GM18505 (cell line): Measurements from ENCODE around the gene FXYD4.
"Not testable (repeated sequence)": the region's sequence is repeated elsewhere in the genome, so short reads cannot be mapped to it uniquely, and the experiment has no call there.

Source experiments
- ATAC-seq: cut with Tn5 transposase; IDR thresholded peaks from one replicate; pipeline ENCODE4 v1.9.1; 2021; ENCODE audit not compliant: unreplicated experiment
- POLR2A ChIP-seq: IDR thresholded peaks from 4 replicates; pipeline ENCODE4 v1.6.1; 2011; ENCODE audit warnings: borderline replicate concordance; ENCODE audit not compliant: insufficient read depth, insufficient read length; ENCODE audit errors: extremely low read depth

The FXYD4 gene, protein sequence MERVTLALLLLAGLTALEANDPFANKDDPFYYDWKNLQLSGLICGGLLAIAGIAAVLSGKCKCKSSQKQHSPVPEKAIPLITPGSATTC

DNA sequence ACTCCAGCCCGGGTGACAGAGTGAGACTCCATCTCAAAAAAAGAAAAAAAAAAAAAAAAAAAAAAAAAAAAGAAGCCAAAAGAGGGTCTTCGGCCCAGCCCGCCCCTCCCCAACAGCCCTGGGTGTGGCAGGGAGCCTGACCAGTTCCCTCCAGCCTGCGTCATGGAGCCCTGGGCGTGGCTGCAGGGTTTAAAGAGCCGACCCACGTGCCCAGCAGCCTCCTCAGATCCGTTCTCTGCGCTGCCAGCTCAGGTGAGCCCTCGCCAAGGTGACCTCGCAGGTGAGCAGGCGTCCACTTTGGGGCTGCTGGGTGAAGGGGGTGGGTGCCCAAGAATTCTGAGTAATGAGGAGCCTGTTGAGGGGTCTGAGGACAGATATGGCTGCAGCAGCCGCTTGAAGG lies at the start of gene FXYD4:
FXYD4 (plus strand) TSS at position 219 of the 400 bp plus-strand sequence. CDS start 2,111 bp downstream, outside the sequence.
- no peak for ATAC-seq
- no peak for TF ChIP-seq POLR2A

DNA sequence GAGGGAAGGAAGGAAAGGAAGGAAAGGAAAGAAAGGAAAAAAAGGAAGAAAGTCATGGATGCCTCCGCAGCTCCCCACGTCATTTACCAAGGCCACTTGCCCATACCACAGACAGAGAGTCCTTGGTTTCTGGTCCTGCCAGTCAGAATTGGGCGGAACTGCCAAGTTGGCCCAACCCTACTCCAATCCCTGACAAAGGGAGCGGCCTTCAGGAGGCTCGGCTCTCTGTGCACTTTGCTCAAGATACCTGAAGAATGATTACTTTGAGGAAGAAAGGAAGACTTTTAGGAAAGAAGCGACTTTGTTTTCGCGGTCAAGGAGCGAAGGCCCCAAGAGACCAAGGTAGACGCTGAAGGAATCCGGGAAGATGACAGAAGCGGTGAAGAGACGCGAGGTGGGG lies 49.1 kb upstream of the FXYD4 start:
- no peak for TF ChIP-seq POLR2A

DNA sequence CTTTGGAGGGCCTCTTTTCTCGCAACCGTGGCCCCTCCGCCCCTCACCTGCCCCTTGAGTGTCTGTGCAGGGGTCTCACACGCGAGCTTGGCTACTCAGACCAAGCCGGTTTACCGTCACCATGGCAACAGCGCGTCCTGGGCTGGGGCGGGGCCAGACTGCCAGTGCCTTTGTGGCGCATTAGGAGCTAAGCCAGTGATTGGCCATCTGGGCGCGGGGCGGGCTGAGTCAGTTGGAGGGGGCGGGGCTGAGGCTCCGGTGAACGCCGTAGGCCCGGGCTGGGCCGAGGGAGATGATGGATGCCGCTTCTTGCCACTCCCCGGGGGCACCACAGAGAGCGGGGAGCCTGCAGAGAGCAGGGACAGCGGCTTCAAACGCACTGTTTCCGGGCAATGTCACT lies 48.7 kb upstream of the FXYD4 start:
- peak; percentile 59 for ATAC-seq
- TF ChIP-seq POLR2A: no peak

More for the DNA sequence above, 49.1 kb upstream of the FXYD4 start:
- ATAC-seq: no peak

DNA sequence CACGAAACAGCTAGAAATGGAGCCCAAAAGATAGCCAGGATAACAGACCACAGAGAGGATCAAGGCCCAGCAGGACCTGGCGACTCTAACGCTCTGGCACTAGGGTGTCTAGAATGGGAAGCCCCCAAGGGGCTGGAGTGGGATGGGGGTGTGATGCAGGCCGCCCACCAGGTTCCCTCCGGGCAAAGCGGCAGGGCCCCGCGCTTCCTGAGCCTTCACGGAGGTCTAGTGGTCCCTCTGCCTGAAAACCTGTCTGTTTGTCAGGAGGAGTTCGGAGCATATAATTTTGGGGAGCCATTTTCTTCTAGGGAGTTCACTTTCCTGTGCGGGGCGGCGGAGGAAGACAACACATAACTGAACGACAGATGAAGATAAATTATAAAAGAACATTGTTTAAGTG lies 48.2 kb upstream of the FXYD4 start:
- ATAC-seq: no peak
- TF ChIP-seq POLR2A: no peak

DNA sequence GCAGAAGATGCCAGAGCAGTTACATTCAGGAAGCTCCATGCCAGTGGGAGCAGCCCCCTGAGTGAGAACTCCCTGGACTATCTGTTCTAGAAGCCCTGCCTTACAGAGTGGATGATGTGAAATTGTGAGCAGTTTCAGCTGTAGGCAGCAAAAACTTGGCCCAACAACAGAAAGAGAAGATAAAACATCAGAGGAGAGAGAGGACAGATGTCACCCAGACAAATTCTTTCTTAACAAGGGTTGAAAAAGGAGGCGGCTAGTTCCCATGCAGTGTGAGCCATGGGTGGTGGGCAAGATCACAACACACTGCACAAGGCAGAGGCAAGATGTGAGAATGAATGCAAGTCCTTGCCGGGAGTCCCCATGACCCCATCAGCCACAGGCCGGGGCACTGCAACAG lies 46.6 kb upstream of the FXYD4 start:
- ATAC-seq: no peak

DNA sequence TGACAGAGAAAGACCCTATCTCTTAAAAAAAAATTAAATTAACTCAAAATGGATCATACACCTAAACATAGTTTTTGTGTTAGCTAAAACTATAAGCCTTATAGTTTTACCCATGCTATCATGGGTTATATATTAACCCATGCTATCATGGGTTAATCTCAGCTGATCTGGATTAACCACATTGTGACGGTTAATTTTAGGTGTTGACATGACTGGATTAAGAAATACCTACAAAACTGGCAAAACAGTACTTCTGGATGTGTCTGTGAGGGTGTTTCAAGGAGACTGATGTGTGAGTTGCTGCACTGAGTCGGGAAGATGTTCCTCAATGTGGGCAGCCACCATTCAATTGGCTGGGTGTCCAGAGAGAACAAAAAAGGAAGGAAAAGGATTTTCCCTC lies 44.3 kb upstream of the FXYD4 start:
- no peak for TF ChIP-seq POLR2A
- no peak for ATAC-seq

More for the DNA sequence above, 46.6 kb upstream of the FXYD4 start:
- TF ChIP-seq POLR2A: no peak

DNA sequence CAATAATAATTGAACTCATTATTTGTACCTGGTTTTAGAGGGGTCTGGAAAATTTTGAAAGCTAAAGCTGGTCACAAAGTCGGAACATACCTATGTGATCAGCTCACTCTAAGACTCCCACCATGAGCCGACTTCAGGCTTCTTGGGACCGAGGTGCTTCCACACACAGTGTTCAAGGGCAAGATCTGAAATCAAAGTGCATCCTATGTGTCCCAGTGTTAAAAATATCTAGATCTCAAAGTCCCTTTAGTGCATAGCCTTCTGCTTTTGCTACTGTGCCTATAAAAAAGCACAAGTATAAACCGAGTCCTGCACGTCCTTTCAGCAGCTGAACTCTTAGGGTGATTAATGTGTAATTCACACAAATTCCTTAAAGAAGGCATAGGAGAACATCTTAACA lies 43.5 kb upstream of the FXYD4 start:
- ATAC-seq: no peak
- no peak for TF ChIP-seq POLR2A

DNA sequence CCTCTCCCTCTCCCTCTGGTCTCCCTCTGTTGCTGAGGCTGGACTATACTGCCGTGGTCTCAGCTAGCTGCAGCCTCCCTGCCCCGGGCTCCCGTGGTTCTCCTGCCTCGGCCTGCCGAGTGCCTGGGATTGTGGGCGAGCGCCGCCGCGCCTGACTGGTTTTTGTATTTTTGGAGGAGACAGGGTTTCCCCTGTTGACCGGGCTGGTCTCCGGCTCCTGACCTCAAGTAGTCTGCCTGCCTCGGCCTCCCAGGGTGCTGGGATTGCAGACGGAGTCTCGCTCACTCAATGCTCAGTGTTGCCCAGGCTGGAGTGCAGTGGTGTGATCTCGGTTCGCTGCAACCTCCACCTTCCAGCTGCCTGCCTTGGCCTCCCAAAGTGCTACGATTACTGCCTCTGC lies 42.6 kb upstream of the FXYD4 start:
- not testable (repeated sequence) for ATAC-seq

DNA sequence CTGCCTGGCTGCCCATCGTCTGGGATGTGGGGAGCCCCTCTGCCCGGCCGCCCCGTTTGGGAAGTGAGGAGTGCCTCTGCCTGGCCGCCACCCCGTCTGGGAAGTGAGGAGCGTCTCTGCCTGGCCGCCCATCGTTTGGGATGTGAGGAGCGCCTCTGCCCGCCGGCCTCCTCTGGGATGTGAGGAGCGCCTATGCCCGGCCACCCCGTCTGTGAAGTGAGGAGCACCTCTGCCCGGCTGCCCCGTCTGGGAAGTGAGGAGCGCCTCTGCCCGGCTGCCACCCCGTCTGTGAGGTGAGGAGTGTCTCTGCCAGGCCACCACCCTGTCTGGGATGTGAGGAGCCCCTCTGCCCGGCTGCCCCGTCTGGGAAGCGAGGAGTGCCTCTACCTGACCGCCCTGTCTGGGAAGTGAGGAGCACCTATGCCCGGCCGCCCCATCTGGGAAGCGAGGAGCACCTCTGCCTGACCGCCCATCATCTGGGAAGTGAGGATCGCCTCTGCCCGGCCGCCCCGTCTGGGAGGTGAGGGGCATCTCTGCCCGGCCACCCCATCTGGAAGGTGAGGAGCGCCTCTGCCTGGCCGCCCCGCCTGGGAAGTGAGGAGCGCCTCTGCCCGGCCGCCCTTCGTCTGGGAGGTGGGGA lies 42.1 kb upstream of the FXYD4 start:
- not testable (repeated sequence) for ATAC-seq

DNA sequence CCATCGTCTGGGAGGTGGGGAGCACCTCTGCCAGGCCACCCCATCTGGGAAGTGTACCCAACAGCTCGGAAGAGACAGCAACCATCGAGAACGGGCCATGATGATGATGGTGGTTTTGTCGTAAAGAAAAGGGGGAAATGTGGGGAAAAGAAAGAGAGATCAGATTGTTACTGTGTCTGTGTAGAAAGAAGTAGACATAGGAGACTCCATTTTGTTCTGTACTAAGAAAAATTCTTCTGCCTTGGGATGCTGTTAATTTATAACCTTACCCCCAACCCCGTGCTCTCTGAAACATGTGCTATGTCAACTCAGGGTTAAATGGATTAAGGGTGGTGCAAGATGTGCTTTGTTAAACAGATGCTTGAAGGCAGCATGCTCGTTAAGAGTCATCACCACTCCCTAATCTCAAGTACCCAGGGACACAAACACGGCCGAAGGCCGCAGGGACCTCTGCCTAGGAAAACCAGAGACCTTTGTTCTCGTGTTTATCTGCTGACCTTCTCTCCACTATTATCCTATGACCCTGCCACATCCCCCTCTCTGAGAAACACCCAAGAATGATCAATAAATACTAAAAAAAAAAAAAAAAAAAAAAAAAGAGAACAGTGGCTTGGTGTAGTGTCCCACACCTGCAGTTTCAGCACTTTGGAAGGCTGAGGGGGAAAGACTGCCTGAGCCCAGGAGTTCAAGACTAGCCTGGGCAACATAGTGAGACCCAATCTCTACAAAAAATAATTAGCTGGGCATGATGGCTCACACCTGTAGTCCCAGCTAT lies 41.2 kb upstream of the FXYD4 start:
- not testable (repeated sequence) for ATAC-seq

DNA sequence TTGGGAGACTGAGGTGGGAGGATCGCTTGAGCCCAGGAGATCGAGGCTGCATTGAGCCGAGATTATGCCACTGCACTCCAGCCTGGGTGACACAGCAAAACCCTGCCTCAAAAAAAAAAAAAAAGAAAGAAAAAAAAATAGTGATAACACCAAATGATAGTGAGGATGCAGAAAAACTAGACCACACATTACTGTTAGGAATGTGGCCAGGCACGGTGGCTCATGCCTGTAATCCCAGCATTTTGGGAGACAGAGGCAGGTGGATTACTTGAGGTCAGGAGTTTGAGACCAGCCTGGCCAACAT lies 40.7 kb upstream of the FXYD4 start:
- not testable (repeated sequence) for ATAC-seq

DNA sequence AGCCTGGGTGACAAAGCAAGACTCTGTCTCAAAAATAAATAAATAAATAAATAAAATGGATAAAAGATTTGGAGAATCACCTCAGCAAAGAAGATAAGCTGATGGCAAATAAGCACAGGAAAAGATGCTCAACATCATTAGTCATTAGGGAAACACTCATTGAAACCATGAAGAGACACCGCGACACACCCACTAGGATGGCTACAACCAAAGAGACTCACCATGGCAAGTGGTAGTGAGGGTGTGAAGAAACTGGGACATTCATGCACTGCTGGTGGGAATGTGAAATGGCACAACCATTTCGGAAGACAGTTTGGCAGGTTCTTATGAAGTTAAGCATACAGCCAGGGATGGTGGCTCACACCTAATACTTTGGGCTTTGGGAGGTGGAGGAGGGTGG lies 37.8 kb upstream of the FXYD4 start:
- no peak for ATAC-seq
- no peak for TF ChIP-seq POLR2A

DNA sequence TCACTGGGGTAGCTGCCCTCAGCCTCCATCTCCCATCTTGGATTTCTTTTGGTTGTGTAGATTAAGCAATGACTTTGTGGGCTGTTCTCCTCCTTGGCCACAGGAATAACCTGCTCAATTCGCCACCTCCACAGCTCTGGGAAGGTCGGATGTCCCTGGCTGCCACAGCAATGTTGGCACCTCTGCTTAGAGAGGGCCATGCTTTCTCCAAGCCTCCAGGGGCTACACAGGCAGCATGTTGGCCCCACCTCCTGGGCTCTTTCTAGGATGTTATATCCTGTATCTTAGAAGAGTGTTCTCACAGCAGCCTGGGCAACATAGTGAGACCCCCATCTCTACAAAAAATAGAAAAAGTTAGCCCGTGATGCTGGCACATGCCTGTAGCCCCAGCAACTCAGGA lies 35.4 kb upstream of the FXYD4 start:
- ATAC-seq: no peak
- TF ChIP-seq POLR2A: no peak

DNA sequence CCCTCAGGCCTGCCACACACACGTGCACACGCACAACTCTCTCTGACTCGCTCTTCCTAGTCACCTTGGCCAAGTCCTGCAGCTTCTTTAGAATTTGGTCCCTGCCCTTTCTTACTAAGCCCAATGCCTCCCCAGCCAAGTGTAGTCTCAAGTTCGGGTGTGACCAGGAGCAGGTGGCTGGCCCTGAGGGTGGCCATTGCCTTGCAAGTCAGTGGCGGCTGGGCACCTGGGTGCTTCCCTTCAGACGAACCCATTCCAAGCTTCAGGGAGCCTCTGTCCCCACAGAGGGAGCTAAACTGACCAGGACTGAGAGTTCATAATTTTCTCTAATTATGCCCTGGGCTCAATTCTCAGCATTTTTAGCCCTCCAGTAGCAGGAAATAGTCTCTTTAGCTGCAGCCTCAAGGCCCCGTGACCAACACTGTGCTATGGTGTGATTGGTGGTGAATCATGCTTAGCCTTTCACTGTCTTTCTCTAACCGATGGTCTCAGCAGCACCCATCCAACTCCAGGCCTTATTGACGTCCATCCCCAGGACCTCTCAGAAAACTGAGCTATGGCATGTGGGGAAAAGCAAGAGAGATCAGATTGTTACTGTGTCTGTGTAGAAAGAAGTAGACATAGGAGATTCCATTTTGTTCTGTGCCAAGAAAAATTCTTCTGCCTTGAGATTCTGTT lies 34.7 kb upstream of the FXYD4 start:
- no peak for TF ChIP-seq POLR2A

DNA sequence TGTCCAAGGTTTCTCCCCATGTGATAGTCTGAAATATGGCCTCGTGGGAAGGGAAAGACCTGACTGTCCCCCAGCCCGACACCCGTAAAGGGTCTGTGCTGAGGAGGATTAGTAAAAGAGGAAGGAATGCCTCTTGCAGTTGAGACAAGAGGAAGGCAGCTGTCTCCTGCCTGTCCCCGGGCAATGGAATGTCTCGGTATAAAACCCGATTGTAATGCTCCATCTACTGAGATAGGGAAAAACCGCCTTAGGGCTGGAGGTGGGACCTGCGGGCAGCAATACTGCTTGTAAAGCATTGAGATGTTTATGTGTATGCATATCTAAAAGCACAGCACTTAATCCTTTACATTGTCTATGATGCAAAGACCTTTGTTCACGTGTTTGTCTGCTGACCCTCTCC lies 33.9 kb upstream of the FXYD4 start:
- not testable (repeated sequence) for ATAC-seq

More for the DNA sequence above, 34.7 kb upstream of the FXYD4 start:
- no peak for ATAC-seq
